SK-N-MC (cell line): ENCODE data around the gene SCNN1G.
"Not testable (repeated sequence)": the region's sequence is repeated elsewhere in the genome, so short reads cannot be mapped to it uniquely, and the experiment has no call there.

Source experiments
- EZH2 ChIP-seq: fragments of 200-600 bp; sonication (generic); IDR thresholded peaks from one replicate; pipeline ENCODE4 v1.6.1; 2017; ENCODE audit warnings: antibody characterized with exemption
- FOXP2 ChIP-seq: optimal IDR thresholded peaks from 2 replicates; pipeline ENCODE3; 2011; ENCODE audit warnings: mild to moderate bottlenecking, moderate library complexity; ENCODE audit not compliant: insufficient read depth; ENCODE audit errors: extremely low read length, control extremely low read depth

- TF ChIP-seq EZH2, FOXP2: not testable (repeated sequence)
Observed at GRCh38 chr16:23253650-23254049, 71.1 kb downstream of the SCNN1G start.
